PC-9 (cell line): ENCODE results near the gene COA3.

ENCODE experiments used
- CTCF ChIP-seq: fragments of 200-600 bp; sonication (generic); conservative IDR thresholded peaks from 2 replicates; pipeline ENCODE4 v1.6.1; 2017; ENCODE audit warnings: mixed run types, antibody characterized with exemption, mild to moderate bottlenecking, moderate library complexity
- EZH2 ChIP-seq: fragments of 200-600 bp; sonication (generic); IDR thresholded peaks from 2 replicates; pipeline ENCODE4 v1.8.0; 2017; ENCODE audit warnings: antibody characterized with exemption, low read depth

GRCh38 chr17:42843358-42843934, 44.9 kb upstream of the COA3 start:
- TF ChIP-seq CTCF, result peak; percentile 90
- TF ChIP-seq EZH2, result no peak
